Measurements from ENCODE around the gene RANBP10. TPM values are rescaled to one million over a fixed set of nuclear protein-coding genes. Genes with fewer than 3 reads are reported as not detected.

Gene RANBP10
- total and polyA plus RNA-seq, 2 of the 13 experiments (the other 11 are each of a cell fraction or from before 2014, with no cell fraction given): 9.2 to 22.7 TPM

DNA sequence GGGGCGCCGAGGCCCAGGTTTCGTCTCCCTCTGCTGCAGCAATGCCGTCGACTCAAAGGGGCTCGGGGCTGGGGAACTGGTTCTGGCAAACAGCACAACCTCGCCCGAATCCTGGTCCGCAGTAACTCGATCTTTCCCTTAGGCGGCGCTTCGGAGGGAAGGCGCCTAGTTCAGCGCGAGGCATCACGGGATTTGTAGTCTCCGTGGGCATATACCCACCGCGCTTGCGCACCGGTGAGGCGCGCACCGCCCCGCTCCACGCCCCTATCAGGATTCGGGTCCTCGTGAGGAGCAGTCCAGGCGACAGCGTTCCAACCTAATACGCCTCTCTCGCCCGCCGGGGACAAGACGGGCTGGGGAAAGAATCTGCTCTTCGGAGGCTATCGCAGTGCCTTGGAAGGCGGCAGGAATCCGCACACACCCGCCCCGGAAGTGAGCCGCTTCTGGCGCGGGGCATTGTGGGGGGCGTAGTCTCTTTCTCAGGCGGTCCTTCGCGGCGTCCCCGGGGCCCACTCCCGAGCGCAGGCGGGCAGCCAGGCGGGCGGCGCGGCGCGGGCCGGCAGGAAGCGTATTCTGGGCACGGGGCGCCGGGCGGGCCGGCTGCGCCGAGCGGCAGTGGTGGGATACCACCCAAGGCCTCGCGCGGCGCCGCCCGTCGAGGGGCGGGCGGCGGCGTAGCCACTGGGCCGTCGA is 35.6 kb upstream of the RANBP10 start, which contains the start of gene THAP11 (continued):
- TF ChIP-seq SIN3A (IDR thresholded peaks at IDR 0.05; ENCODE audit: borderline replicate concordance, low read depth, low read length) (peak; percentile 84; the same call in 1 of the 2 replicates), TGIF2 (CRISPR knock-in tag; IDR thresholded peaks at IDR 0.05) (peak; percentile 76; the same call in 1 of the 2 replicates), ZNF788 (CRISPR knock-in tag; IDR thresholded peaks at IDR 0.05; ENCODE audit: borderline replicate concordance) (peak; percentile 98), ZNF768 (CRISPR knock-in tag; IDR thresholded peaks at IDR 0.05) (no peak), NFATC3 (CRISPR knock-in tag; IDR thresholded peaks at IDR 0.05) (no peak), ELF1 (CRISPR knock-in tag; IDR thresholded peaks at IDR 0.05) (peak; percentile 90), PHF20 (CRISPR knock-in tag; IDR thresholded peaks at IDR 0.05) (peak; percentile 43), KAT7 (CRISPR knock-in tag; IDR thresholded peaks at IDR 0.05; ENCODE audit: borderline replicate concordance) (no peak), ZNF317 (CRISPR knock-in tag; IDR thresholded peaks at IDR 0.05) (no peak), SUZ12 (IDR thresholded peaks at IDR 0.05; ENCODE audit: low read depth, low read length) (peak; percentile 75), ZNF484 (CRISPR knock-in tag; IDR thresholded peaks at IDR 0.05; ENCODE audit: borderline replicate concordance, low read depth) (no peak), AHR (CRISPR knock-in tag; IDR thresholded peaks at IDR 0.05) (no peak), CEBPG (CRISPR knock-in tag; IDR thresholded peaks at IDR 0.05) (0 out of 2 replicates have a peak, but pooled peaks have one; percentile 23), GLI4 (CRISPR knock-in tag; IDR thresholded peaks at IDR 0.05; ENCODE audit: borderline replicate concordance) (0 out of 2 replicates have a peak, but pooled peaks have one; percentile 58), PHF8 (CRISPR knock-in tag; IDR thresholded peaks at IDR 0.05) (peak; percentile 76; the same call in 1 of the 2 replicates), ZFP36L2 (CRISPR knock-in tag; IDR thresholded peaks at IDR 0.05) (peak; percentile 51; the same call in 1 of the 2 replicates), ZNF230 (CRISPR knock-in tag; IDR thresholded peaks at IDR 0.05) (no peak), ZNF703 (CRISPR knock-in tag; IDR thresholded peaks at IDR 0.05; ENCODE audit: borderline replicate concordance) (no peak), HCFC1 (IDR thresholded peaks at IDR 0.05; ENCODE audit: low read depth, low read length) (peak; percentile 95), ZMYM4 (CRISPR knock-in tag; IDR thresholded peaks at IDR 0.05) (peak; percentile 67), NR2F6 (IDR thresholded peaks at IDR 0.05) (no peak), NR2F6 (CRISPR knock-in tag; IDR thresholded peaks at IDR 0.05) (peak; percentile 41; the same call in 1 of the 2 replicates), KLF6 (CRISPR knock-in tag; IDR thresholded peaks at IDR 0.05) (peak; percentile 78), ZNF530 (CRISPR knock-in tag; IDR thresholded peaks at IDR 0.05; ENCODE audit: low read depth) (no peak), TOE1 (CRISPR knock-in tag; IDR thresholded peaks at IDR 0.05) (peak; percentile 53; the same call in 1 of the 2 replicates), YEATS4 (CRISPR knock-in tag; IDR thresholded peaks at IDR 0.05; ENCODE audit: borderline replicate concordance) (peak; percentile 53; the same call in 1 of the 2 replicates), HOXA7 (CRISPR knock-in tag; IDR thresholded peaks at IDR 0.05) (no peak), FOXO1 (CRISPR knock-in tag; IDR thresholded peaks at IDR 0.05) (peak; percentile 46; the same call in 1 of the 2 replicates)
- TF ChIP-seq, protein P1, sequence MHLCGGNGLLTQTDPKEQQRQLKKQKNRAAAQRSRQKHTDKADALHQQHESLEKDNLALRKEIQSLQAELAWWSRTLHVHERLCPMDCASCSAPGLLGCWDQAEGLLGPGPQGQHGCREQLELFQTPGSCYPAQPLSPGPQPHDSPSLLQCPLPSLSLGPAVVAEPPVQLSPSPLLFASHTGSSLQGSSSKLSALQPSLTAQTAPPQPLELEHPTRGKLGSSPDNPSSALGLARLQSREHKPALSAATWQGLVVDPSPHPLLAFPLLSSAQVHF (CRISPR knock-in tag; IDR thresholded peaks at IDR 0.05): no peak
- TF ChIP-seq, protein P2, sequence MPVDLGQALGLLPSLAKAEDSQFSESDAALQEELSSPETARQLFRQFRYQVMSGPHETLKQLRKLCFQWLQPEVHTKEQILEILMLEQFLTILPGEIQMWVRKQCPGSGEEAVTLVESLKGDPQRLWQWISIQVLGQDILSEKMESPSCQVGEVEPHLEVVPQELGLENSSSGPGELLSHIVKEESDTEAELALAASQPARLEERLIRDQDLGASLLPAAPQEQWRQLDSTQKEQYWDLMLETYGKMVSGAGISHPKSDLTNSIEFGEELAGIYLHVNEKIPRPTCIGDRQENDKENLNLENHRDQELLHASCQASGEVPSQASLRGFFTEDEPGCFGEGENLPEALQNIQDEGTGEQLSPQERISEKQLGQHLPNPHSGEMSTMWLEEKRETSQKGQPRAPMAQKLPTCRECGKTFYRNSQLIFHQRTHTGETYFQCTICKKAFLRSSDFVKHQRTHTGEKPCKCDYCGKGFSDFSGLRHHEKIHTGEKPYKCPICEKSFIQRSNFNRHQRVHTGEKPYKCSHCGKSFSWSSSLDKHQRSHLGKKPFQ (CRISPR knock-in tag; IDR thresholded peaks at IDR 0.05; ENCODE audit: insufficient replicate concordance): no peak
- TF ChIP-seq, protein P3, sequence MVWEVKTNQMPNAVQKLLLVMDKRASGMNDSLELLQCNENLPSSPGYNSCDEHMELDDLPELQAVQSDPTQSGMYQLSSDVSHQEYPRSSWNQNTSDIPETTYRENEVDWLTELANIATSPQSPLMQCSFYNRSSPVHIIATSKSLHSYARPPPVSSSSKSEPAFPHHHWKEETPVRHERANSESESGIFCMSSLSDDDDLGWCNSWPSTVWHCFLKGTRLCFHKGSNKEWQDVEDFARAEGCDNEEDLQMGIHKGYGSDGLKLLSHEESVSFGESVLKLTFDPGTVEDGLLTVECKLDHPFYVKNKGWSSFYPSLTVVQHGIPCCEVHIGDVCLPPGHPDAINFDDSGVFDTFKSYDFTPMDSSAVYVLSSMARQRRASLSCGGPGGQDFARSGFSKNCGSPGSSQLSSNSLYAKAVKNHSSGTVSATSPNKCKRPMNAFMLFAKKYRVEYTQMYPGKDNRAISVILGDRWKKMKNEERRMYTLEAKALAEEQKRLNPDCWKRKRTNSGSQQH (CRISPR knock-in tag; IDR thresholded peaks at IDR 0.05; ENCODE audit: low read depth): 0 out of 2 replicates have a peak, but pooled peaks have one; percentile 83

All from HepG2 (cell line).